ENCODE measurements around the gene CDHR4.
"Not testable (repeated sequence)": the region's sequence is repeated elsewhere in the genome, so short reads cannot be mapped to it uniquely, and the experiment has no call there.

Gene CDHR4

GRCh38 chr3:49799761-49800160, at the start of gene CDHR4:
Gene CDHR4 (minus strand): TSS chr3:49799873. CDS start chr3:49799812, 61 bp downstream.
- DNase-seq, result no peak

- no peak for DNase-seq
These were observed 46.0 kb upstream of the CDHR4 start for GRCh38 chr3:49845694-49846093.

- DNase-seq, result no peak
These were observed 45.0 kb upstream of the CDHR4 start for GRCh38 chr3:49844464-49845183.

DNA sequence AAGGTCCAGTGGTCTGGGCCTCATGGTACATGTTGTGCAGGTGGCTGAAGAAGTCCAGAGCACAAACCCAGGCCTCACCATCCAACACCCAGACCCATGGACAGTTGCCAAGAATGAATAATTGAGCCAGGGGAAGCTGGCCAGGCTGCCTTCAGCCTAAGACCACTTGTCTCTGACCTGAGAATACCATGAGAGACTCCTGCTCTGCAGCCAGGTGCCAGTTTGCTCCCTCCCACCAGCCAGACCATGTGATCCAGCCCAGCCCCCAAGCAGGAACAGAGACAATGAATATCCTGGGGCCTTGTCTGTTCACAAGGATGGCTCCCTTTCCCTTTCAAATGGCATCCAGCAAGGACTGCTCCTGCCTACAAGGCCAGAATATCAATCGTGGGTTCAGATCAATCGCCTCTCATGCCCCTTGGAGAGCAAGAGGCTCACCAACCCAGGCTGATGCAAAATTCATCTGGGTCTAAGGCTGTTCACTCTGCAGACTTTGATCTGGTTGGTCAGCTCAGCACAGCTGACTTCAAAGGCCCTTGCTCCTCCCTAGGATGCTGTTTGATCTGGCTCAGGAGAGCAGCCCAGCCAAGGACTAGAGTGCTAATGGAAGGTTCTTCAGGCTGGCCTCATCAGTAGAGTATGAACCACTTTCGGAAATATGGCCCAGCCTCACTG, 43.3 kb upstream of the CDHR4 start:
- no peak for DNase-seq

GRCh38 chr3:49841806-49842205, 42.1 kb upstream of the CDHR4 start:
- DNase-seq, result no peak

DNA sequence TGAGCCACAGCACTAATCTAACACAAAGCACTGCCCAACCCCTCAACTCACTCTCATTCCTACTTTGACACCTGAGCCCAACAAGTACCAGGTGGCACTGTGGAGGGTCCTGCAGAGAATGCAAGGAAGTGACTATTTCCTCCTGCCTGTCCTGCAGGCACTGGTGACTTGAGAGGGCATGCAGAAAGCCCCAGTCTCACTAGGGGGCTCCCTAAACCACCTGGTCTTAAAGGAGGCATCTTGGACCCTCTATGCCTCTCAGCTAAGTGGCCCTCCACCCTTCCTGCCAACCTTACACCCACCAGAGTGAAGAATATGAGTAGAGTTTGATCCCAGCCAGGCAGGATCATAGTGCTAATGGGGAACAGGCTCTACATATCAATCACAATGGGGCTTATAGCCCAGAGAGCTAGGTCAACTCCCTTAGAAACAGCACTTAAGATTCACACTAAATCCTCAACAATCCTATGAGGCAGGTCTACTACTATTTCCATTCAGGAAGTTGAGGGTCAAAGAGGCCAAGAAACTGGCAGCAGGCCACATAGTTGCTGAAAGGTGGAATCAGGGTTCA, 41.5 kb upstream of the CDHR4 start:
- DNase-seq, result no peak

DNA sequence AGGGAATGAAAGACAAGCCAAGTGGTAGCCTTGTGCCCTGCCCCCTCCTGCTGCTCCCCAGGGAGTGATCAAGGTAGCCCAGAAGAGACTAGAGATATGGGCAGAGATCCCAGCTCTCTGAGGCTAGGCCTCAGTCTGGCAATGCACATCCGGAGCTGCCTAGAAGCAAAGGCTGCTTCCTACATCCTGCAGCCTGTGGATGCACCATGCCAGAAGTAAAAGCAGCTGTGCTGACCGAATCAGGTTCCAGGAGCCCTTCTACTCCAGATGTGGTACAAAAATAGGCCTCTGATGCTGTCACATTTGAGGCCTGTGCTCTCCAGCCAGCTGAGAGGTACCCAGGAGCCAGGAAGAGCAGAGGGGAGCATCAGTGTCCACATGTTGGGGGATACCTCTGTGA, 40.7 kb upstream of the CDHR4 start:
- DNase-seq, result no peak

GRCh38 chr3:49839193-49839809, 39.6 kb upstream of the CDHR4 start:
- DNase-seq, result peak; percentile 82

DNA sequence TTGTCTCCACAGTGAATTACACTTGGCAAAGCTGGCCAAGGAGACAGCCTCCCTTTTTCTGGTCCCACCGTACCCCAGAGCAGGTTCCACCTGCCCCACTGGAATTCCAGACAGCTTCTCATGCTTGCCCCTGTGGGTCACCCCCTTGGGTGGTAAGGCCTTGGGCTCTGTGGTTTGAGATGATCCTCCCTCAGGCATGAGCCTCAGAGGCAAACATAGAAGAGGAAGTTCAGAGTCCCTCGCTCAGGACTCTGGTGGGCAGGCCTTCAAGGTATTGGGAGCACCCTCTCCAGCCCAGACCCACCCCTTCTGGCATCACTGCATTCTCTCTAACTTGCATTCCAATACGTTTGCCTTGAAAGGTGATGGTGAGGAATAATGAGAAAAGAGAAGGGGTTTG, 31.7 kb upstream of the CDHR4 start:
- DNase-seq, result no peak

DNA sequence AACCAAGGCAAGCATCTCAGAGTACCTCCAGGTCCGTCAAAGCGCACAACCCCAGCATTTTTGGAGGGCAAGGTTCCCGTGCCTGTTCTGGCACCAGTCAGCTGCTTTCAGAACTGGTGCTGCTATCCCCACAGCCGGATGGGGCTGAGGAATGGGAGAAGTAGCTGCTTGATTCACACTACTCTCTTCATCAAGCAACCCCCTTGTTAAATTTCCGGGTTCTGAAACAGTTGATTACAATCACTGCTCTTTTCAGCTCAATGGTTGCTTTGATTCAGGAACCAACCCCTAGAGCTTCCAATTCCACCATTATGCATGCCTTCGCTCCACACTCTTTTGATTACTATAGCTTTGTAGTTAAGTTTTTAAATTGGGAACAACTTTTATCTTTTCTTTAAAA, 26.3 kb upstream of the CDHR4 start:
- no peak for DNase-seq

DNA sequence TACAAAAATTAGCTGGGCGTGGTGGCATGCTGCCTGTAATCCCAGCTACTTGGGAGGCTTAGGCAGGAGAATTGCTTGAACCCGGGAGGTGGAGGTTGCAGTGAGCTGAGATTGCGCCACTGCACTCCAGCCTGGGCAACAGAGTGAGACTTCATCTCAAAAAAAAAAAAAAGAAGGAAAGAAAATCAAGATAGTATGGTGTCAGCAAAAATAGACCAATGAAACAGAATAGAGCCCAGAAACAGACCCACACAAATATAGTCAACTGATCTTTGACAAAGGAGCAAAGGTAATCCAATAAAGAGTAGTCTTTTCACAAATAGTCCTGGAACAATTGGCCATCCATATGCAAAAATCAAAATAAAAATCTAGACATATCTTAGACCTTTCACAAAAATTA, 23.5 kb upstream of the CDHR4 start:
- not testable (repeated sequence) for DNase-seq

- DNase-seq, result peak; percentile 15
These were observed 14.0 kb upstream of the CDHR4 start, which contains the start of gene UBA7 for GRCh38 chr3:49813497-49814174. Gene UBA7 (minus strand): TSS chr3:49813953. CDS start chr3:49813787, 166 bp downstream.

DNA sequence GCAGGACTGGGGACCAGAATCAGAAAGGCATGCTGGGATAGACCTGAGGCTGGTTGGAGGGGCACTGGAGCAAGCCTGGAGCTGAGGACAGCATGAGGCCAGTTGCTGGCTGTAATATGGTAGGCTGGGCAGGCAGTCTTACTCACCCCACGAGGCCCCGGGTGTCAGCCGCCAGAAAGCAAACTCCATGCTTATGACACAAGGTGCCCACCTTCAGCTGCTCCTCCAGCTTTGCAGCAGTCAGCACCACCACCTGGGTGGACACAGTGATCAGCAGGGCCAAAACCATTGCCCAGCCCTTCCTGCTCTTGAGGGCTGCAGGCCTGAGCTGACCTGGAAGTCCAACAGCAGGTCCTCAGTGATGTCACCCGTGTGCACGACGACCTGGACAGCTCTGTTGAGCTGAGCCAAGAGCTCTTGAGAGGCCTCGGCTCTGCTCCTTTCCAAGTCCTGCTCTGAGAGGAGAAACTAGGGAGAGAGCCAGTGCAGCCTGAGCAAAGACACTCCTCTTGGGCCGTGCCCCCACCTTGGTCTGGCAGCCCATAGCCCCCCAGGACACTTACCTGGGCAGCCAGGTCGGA, 13.3 kb upstream of the CDHR4 start:
- DNase-seq, result no peak

DNA sequence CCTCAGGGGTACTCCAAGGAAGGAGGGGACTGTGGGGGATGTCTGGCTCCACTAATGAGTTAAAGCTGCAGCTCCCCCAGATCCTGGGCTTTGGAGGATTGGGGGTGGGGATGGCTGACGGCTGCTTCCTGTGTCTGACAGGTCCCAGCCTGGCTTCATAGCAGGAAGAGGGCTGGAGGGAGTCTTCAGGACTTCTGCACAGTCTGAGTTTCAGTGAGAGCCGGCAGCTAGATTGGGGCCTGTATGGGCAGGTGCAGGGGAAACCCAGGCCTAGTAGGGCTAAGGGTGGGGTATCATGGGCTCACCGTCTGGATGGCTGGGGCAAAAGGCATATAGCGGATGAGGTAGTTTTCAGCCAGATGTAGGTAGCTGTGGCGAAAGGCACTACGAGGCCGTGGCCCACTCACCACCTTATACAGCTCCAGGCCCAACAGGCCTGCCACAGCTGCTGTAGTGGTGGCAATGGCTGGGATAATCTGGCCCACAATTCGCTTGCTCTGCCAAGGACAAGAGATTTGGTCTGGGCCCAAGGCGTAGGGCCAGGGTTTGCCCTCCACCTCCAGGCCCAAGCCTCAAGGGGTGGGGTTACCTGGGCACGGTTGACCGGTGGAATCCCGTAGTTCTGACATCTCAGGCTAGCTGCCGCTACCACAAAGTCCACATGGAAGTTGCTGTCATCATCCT, 7.9 kb upstream of the CDHR4 start:
- DNase-seq, result no peak

DNA sequence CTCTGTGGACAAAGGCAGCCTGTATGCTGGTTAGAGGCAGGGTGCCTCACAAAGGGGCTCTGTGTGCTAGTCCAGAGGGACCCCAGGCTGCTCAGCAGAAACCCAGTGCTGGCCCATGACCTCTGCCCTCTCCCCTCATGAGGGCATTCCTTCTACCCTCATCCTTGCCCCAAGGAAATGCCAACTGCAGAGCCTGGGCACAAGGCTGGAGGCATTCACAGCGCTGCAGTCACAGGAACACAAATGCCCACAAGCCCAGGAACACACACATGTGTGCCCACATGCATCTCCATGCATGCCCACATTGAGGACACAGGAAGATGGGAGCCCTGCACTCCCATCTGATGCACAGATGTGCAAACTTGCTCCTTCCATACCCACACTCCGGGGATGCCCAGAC, 7.2 kb upstream of the CDHR4 start:
- DNase-seq, result no peak

DNA sequence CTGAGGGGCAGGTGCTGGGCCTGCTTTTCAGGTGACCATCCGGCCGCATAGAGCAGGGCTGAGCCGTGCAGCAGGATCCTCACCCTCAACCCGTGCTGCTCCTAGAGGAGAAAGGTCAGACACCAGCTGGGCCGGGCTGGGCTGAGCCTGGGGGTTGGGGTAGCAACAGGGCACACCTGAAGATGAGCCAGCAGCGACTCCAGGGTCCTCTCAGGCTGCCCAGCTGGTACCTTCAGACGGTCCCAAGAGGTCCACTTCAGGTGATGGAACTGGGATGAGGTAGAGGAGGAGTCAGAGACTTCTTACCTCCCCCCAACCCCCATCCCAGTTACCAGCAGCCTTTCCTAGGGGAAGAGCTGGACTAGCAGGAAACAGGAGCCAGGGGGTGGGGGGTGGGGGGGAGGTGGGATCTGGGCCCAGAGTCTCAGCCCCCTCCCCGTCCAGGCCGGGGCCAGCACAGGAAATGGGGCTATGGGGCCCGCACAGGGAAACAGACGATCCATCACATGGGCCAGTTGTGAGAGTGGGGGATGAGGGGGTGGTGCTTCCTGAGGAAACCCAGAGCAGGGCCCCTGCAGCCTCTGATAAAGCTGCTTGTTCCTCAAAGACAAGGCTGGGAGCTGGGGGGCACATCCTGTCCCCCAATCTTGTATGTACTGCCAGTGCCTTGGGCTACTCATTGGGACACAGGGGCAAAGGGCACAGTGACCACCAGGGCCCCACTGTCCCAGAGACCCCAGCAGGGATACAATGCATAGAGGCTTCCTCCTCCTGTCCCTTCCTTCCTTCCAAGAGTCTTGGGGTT, 6.4 kb upstream of the CDHR4 start:
- peak; percentile 32 for DNase-seq

DNA sequence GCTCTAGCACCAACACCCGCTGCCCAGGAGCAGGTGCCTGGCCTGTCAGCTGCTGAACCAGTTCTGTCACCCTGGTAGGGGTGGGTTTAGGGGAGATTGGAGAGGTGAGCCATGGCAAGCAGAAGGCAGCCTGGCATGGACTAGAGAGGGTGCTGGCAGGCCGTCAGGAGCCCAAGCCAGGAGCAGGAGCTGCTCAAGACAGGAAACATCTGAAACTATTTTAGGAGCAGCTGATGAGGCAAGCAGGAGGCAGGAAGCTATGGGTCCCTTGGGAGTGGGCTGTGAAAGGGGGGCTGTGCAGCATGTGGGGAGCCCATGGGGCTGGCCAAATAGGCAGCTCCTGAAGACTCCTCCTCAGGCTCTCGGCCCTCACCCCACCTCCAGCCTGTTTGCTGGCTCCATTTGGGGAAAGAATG, 5.7 kb upstream of the CDHR4 start:
- no peak for DNase-seq

GRCh38 chr3:49804141-49805041, 4.7 kb upstream of the CDHR4 start:
- DNase-seq, result no peak

DNA sequence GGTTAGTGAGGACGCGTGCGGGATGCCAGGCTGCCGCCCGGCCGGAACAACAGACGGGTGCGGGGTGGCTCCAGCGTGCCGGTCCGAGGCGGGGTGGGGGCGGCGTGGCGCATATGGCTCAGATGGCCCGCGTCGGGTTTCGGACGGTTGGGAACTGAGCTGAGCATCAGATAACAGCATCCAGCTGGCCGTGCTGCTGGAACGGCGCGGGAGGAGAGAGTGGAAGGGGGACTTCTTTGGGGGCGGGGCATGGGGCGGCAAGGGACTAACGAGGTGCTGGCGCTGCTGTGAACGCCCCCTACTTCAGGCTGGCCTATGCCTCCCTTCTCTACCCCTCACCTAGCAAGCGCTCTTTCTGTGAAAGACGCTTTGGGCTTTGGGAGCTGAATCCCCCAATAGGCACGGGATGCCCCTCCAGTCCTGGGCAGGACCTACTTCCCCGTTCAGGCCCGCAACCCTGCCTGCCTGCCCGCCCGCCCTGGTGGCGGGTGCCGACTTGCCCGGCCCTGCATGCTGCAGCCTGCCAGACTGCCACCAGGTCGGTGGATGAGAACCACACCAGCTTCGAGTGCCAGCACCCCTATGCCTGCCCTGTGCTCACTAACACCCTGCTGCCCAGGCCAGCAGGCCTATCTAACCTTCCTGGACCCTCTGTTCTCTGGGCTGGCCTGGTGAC, 3.9 kb upstream of the CDHR4 start:
- DNase-seq, result peak; percentile 42
